Measurements from ENCODE around the gene SCMH1. TPM values are rescaled to one million over a fixed set of nuclear protein-coding genes. Genes with fewer than 3 reads are reported as not detected.

The SCMH1 gene
- total RNA-seq, 4 donors from 2014 or later, result 17.6 to 48.2 (median 21.8) TPM

- H3K4me1 ChIP-seq, result no peaks in the 10 kb centered on the region
- H3K27ac ChIP-seq, result no peak overlapping the region
- WGBS, result 98% methylated on average over 4 of the region's 4 CpGs
- no peaks in the 10 kb centered on the region for H3K9me3 ChIP-seq
- peak in 1 of 2 donors; percentile 22 for DNase-seq (ENCODE audit: low spot score in 2 of 2)
- no peaks in the 10 kb centered on the region for H3K27me3 ChIP-seq
- H3K36me3 ChIP-seq, result peaks cover 43% of the 10 kb centered on the region
- H3K4me3 ChIP-seq, result no peak overlapping the region
- no peak for TF ChIP-seq EP300 (IDR thresholded peaks at IDR 0.05)
- no peak for TF ChIP-seq POLR2A (IDR thresholded peaks at IDR 0.05)
- no peak for TF ChIP-seq CTCF (IDR thresholded peaks at IDR 0.05)
- no peak for TF ChIP-seq POLR2AphosphoS5 (IDR thresholded peaks at IDR 0.05)
Measured at GRCh38 chr1:41025979-41026819, 215.9 kb downstream of the SCMH1 start.

GRCh38 chr1:41024953-41025352 lies 217.2 kb downstream of the SCMH1 start:
- 84% methylated on average over 2 of the region's 2 CpGs for WGBS
- peaks cover 32% of the 10 kb centered on the region for H3K36me3 ChIP-seq

GRCh38 chr1:41023279-41023990 lies 218.7 kb downstream of the SCMH1 start:
- no peak overlapping the region for H3K4me3 ChIP-seq
- DNase-seq (ENCODE audit: low spot score in 2 of 2), result no peak
- no peak for TF ChIP-seq CTCF (IDR thresholded peaks at IDR 0.05)
- TF ChIP-seq POLR2A (IDR thresholded peaks at IDR 0.05), result no peak
- H3K9me3 ChIP-seq, result no peaks in the 10 kb centered on the region
- WGBS, result 96% methylated on average over 5 of the region's 5 CpGs
- no peaks in the 10 kb centered on the region for H3K27me3 ChIP-seq
- no peak overlapping the region for H3K27ac ChIP-seq
- peaks cover 22% of the 10 kb centered on the region for H3K36me3 ChIP-seq
- H3K4me1 ChIP-seq, result no peaks in the 10 kb centered on the region

More at GRCh38 chr1:41024953-41025352, 217.2 kb downstream of the SCMH1 start:
- TF ChIP-seq POLR2A (IDR thresholded peaks at IDR 0.05) (no peak), CTCF (IDR thresholded peaks at IDR 0.05) (no peak), EP300 (IDR thresholded peaks at IDR 0.05) (no peak), POLR2AphosphoS5 (IDR thresholded peaks at IDR 0.05) (no peak)
- DNase-seq (ENCODE audit: low spot score in 2 of 2), result no peak
- Histone ChIP-seq H3K27me3 (no peaks in the 10 kb centered on the region), H3K9me3 (no peaks in the 10 kb centered on the region), H3K27ac (no peak overlapping the region), H3K4me3 (no peak overlapping the region), H3K4me1 (no peaks in the 10 kb centered on the region)

- WGBS, result 93% methylated on average over 10 of the region's 10 CpGs
- H3K27me3 ChIP-seq, result no peaks in the 10 kb centered on the region
- no peaks in the 10 kb centered on the region for H3K9me3 ChIP-seq
- H3K36me3 ChIP-seq, result peaks cover 20% of the 10 kb centered on the region
- no peak for TF ChIP-seq POLR2A (IDR thresholded peaks at IDR 0.05)
- no peak overlapping the region for H3K4me3 ChIP-seq
- no peak overlapping the region for H3K27ac ChIP-seq
- DNase-seq (ENCODE audit: low spot score in 2 of 2), result no peak
- no peaks in the 10 kb centered on the region for H3K4me1 ChIP-seq
Measured at GRCh38 chr1:41022424-41022823, 219.7 kb downstream of the SCMH1 start.

- DNase-seq (ENCODE audit: low spot score in 2 of 2), result peak in 1 of 2 donors; percentile 59
- TF ChIP-seq CTCF (IDR thresholded peaks at IDR 0.05) (no peak), EP300 (IDR thresholded peaks at IDR 0.05) (no peak), POLR2A (IDR thresholded peaks at IDR 0.05) (no peak), POLR2AphosphoS5 (IDR thresholded peaks at IDR 0.05) (no peak)
- H3K4me1 ChIP-seq, result no peaks in the 10 kb centered on the region
- 71% methylated on average over 8 of the region's 12 CpGs for WGBS
- H3K27ac ChIP-seq, result no peak within 1 kb of the TSS
- H3K27me3 ChIP-seq, result no peaks in the 10 kb centered on the region
- no peak within 1 kb of the TSS for H3K4me3 ChIP-seq
- no peaks in the 10 kb centered on the region for H3K9me3 ChIP-seq
- H3K36me3 ChIP-seq, result peaks cover 21% of the 10 kb centered on the region
Measured at GRCh38 chr1:41021526-41022308, 220.4 kb downstream of the SCMH1 start, which contains the start of gene SLFNL1. TSS of gene SLFNL1 (minus strand) at chr1:41021725. CDS start at chr1:41020660, 1,065 bp downstream.
